CD4-positive, alpha-beta T cell (primary cell): ENCODE data around the gene TMC6. TPM values are rescaled to one million over a fixed set of nuclear protein-coding genes. Genes with fewer than 3 reads are reported as not detected.

ENCODE experiments used
- ATAC-seq: fragments of 200-7000 bp; cut with Tn5 transposase; one replicate; pipeline ENCODE4 v1.10.0; 2022; ENCODE audit warnings: mild to moderate bottlenecking; ENCODE audit not compliant: poor library complexity
- CTCF ChIA-PET: fragments of 350-600 bp; sonication (Branson Sonifier 250); formaldehyde crosslinking; loops from one replicate; lab custom pipeline; 2021; ENCODE audit warnings: antibody characterized with exemption, inconsistent platforms; lab: Charles Lee
- POLR2A ChIA-PET: fragments of 350-600 bp; sonication (Branson Sonifier 250); formaldehyde crosslinking; loops from one replicate; lab custom pipeline; 2021; ENCODE audit warnings: antibody characterized with exemption, inconsistent platforms; lab: Charles Lee
- DNase-seq, 14 experiments: peaks; one replicate each; pipeline ENCODE4 v3.0.0-alpha.2; 2013 to 2020; ENCODE audit warnings: mixed read lengths in 2 of 14
- H3K27ac ChIP-seq, 2 donors: one replicate each; pipeline versions ENCODE4 v1.5.1 to v1.7.0; 2013; ENCODE audit warnings: low read length in 2 of 2, low read depth in 1 of 2, mild to moderate bottlenecking in 1 of 2
- H3K27me3 ChIP-seq, 2 experiments: 1 replicate in 1 of 2; 2 replicates in 1 of 2; pipeline versions ENCODE4 v1.6.1 to v1.7.0; 2013; ENCODE audit warnings: low read length in 2 of 2, control low read depth in 1 of 2, mild to moderate bottlenecking in 1 of 2, moderate library complexity in 1 of 2; ENCODE audit not compliant: insufficient read depth in 2 of 2, control insufficient read depth in 1 of 2
- H3K36me3 ChIP-seq: one replicate; pipeline ENCODE4 v1.6.1; 2013; ENCODE audit warnings: low read length, control low read depth; ENCODE audit not compliant: insufficient read depth
- H3K4me1 ChIP-seq: one replicate; pipeline ENCODE4 v1.6.1; 2013; ENCODE audit warnings: low read length, control low read depth; ENCODE audit not compliant: insufficient read depth
- H3K4me3 ChIP-seq: one replicate; pipeline ENCODE4 v1.5.1; 2013; ENCODE audit warnings: mild to moderate bottlenecking, low read length, moderate library complexity
- H3K9me3 ChIP-seq, 2 experiments: 1 replicate in 1 of 2; 2 replicates in 1 of 2; pipeline versions ENCODE4 v1.6.1 to v1.7.0; 2013; ENCODE audit warnings: low read length in 2 of 2, mild to moderate bottlenecking in 2 of 2, control low read depth in 1 of 2, moderate library complexity in 1 of 2; ENCODE audit not compliant: control insufficient read depth in 1 of 2, insufficient read depth in 1 of 2
- H3K27ac Mint-ChIP-seq: one replicate; pipeline ENCODE4 v1.8.0; 2020; ENCODE audit warnings: mixed read lengths
- H3K27me3 Mint-ChIP-seq: one replicate; pipeline ENCODE4 v1.8.0; 2021; ENCODE audit warnings: mixed read lengths
- H3K36me3 Mint-ChIP-seq: one replicate; pipeline ENCODE4 v1.8.0; 2021; ENCODE audit warnings: low read depth, mixed read lengths
- H3K4me1 Mint-ChIP-seq: one replicate; pipeline ENCODE4 v1.8.0; 2021; ENCODE audit warnings: low read depth, mixed read lengths
- H3K4me3 Mint-ChIP-seq: one replicate; pipeline ENCODE4 v1.8.0; 2020; ENCODE audit warnings: mild to moderate bottlenecking, mixed read lengths
- H3K9me3 Mint-ChIP-seq: one replicate; pipeline ENCODE4 v1.8.0; 2020; ENCODE audit warnings: mixed read lengths
- intact Hi-C, 2 experiments: fragments of 100-400 bp; cut with DNase I in 1 of 2; cut with micrococcal nuclease in 1 of 2; formaldehyde crosslinking; loops; one replicate each; pipeline versions ENCODE4 v1.15.1 to v1.9.0; 2023 to 2025; cut with DNase I, micrococcal nuclease
- total RNA-seq, 174 experiments: library from RNA in 2 of 174; stranded (reverse) in 2 of 174; gene quantifications; one replicate each; pipeline ENCODE4 v1.2.3 and lab custom pipeline; 2021 to 2026
- TF ChIP-seq, protein P1 (sequence below): fragments of 200-600 bp; IDR thresholded peaks from one replicate; pipeline ENCODE4 v1.8.0; 2022; ENCODE audit warnings: antibody characterized with exemption, mild to moderate bottlenecking

TMC6 gene
- total RNA-seq, 2 experiments from 2014 or later = 645 to 659 TPM

DNA sequence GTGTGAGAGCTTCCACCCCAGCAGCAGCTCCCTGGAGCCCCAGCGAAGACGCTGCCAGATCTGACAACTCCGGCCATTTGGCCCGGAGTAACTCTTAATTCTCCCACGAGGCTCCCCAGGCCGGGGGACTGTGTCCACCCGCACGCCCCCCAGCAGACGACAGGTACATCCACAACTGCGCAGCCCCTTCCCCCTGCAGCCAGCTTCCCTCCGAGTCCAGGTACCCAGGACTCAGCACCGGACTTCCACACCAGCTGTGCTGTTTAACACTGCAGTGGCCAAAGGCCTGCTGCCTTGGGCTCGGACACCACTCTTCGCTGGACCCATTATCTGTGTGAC, 47.1 kb upstream of the TMC6 start:
- Histone ChIP-seq H3K36me3 (peaks cover 22% of the 10 kb centered on the region), H3K9me3 (no peaks in the 10 kb centered on the region), H3K27ac (no peak overlapping the region), H3K4me1 (peaks cover 62% of the 10 kb centered on the region), H3K27me3 (no peaks in the 10 kb centered on the region), H3K4me3 (no peak overlapping the region)
- Mint-ChIP-seq H3K27me3 (no peaks in the 10 kb centered on the region), H3K9me3 (no peaks in the 10 kb centered on the region), H3K36me3 (peaks cover 21% of the 10 kb centered on the region), H3K4me3 (no peak overlapping the region), H3K4me1 (peaks cover 50% of the 10 kb centered on the region), H3K27ac (no peak overlapping the region)
- CTCF ChIA-PET = interaction anchor here (1.1 to 4.2 kb wide), 3 partner anchors 12 to 91 kb away, joined by 5 to 49 read pairs (median 11); no protein-coding TSS in a partner anchor
- intact Hi-C loops = loop anchor here in 1 of 2 experiments (5.0 kb wide), 1 partner anchor 43 kb away; the partner anchor contains the start of gene TMC8
- TF ChIP-seq, protein P1, sequence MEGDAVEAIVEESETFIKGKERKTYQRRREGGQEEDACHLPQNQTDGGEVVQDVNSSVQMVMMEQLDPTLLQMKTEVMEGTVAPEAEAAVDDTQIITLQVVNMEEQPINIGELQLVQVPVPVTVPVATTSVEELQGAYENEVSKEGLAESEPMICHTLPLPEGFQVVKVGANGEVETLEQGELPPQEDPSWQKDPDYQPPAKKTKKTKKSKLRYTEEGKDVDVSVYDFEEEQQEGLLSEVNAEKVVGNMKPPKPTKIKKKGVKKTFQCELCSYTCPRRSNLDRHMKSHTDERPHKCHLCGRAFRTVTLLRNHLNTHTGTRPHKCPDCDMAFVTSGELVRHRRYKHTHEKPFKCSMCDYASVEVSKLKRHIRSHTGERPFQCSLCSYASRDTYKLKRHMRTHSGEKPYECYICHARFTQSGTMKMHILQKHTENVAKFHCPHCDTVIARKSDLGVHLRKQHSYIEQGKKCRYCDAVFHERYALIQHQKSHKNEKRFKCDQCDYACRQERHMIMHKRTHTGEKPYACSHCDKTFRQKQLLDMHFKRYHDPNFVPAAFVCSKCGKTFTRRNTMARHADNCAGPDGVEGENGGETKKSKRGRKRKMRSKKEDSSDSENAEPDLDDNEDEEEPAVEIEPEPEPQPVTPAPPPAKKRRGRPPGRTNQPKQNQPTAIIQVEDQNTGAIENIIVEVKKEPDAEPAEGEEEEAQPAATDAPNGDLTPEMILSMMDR = no peak
- DNase-seq (no peak), ATAC-seq (no peak)
- POLR2A ChIA-PET = interaction anchor here (0.9 to 3.5 kb wide), 5 partner anchors 36 to 62 kb away, joined by 3 to 32 read pairs (median 16); partner anchors contain the start of gene TMC8

DNA sequence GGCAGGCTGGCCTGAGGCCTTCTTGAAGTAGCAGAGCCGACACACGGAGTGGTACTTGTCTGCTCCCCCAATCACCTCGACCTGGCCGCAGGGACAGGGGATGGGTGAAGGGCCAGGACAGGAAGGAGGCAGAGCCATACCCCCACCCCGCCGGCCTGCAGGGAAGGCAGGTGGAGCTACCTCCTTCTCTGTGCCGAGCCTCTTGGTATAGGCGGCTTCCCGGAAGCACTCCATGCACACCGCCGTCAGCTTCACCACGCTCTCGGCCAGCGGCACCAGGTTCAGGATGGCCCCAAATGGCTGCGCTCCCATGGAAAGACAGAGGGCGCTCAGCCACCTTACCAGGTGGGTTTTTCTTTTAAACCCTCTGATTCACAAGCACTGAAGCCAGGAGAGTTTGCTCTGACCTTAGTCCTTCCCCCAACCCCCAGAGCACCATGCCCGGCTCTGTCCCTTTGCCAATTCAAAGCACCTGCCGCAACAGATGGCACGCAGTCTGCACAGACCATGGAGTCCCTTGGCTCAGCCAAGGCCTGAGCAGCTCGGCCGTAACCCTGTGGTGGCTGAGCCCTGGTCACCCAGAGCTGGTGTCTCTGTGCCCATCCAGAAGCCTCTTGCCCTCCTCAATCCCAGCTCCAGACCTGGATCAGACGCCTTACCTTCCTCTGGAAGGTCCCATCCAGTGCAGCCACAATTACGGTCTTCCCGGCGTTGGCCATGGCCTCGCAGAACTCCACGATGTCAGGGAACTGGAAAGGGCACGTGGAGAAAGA, 46.5 kb upstream of the TMC6 start:
- H3K27me3 ChIP-seq = no peaks in the 10 kb centered on the region
- no peak overlapping the region for H3K4me3 ChIP-seq
- no peak overlapping the region for H3K27ac ChIP-seq
- H3K27me3 Mint-ChIP-seq = no peaks in the 10 kb centered on the region
- peaks cover 21% of the 10 kb centered on the region for H3K36me3 Mint-ChIP-seq
- ATAC-seq (no peak), DNase-seq (no peak)
- no peaks in the 10 kb centered on the region for H3K9me3 ChIP-seq
- no peak overlapping the region for H3K27ac Mint-ChIP-seq
- H3K4me1 Mint-ChIP-seq = peaks cover 56% of the 10 kb centered on the region
- peaks cover 22% of the 10 kb centered on the region for H3K36me3 ChIP-seq
- H3K9me3 Mint-ChIP-seq = no peaks in the 10 kb centered on the region
- intact Hi-C loops = loop anchor here (5.0 kb wide), 2 partner anchors 43 to 218 kb away; partner anchors contain the start of genes TMC8 (in 1 of the 2) and TNRC6C (in 1 of the 2)
- TF ChIP-seq, protein P1 = no peak
- ChIA-PET CTCF (interaction anchor here (1.5 to 4.2 kb wide), 3 partner anchors 38 to 90 kb away, joined by 4 to 49 read pairs (median 11); no protein-coding TSS in a partner anchor), POLR2A (interaction anchor here (0.9 to 3.6 kb wide), 7 partner anchors 31 to 61 kb away, joined by 3 to 32 read pairs (median 13); partner anchors contain the start of gene TMC8)
- H3K4me3 Mint-ChIP-seq = no peak overlapping the region
- H3K4me1 ChIP-seq = peaks cover 68% of the 10 kb centered on the region

DNA sequence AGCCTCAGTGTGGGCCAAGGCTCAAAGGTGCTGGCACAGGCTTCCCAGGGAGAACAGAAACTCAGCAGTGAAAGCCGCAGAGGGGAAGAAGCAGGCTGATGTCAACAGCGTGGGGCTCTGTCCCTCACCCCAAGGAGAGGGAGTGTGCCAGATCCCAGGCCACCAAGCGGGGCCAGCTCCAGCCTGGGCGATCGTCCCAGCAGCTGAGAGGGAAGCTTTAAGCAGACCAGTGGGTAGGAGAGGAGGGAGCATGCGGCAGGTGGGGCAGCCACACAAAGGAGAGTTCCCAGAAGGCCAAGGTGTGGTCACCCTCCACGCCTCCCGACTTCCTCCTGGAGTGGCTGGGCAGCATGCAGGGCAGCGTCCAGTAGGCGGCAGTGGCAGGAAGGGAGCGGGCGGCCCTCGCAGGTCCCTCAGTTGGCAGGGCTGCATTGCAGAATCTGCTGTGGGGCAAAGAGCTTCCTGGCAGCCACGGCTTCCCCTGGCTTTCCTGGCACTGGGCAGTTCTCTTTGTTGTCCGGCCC, 45.9 kb upstream of the TMC6 start:
- ChIA-PET POLR2A (interaction anchor here (1.2 to 3.6 kb wide), 4 partner anchors 30 to 44 kb away, joined by 3 to 32 read pairs (median 13); partner anchors contain the start of gene TMC8), CTCF (interaction anchor here (1.3 to 4.2 kb wide), 3 partner anchors 9 to 62 kb away, joined by 3 to 49 read pairs (median 4); no protein-coding TSS in a partner anchor)
- peak in 2 of 14 experiments; percentile 49 to 50 for DNase-seq
- TF ChIP-seq, protein P1 = no peak
- intact Hi-C loops = loop anchor here in 1 of 2 experiments (5.0 kb wide), 1 partner anchor 217 kb away; the partner anchor contains the start of gene TNRC6C
- H3K9me3 Mint-ChIP-seq = no peaks in the 10 kb centered on the region
- peak overlapping the region; percentile 88 for H3K27ac Mint-ChIP-seq
- peaks cover 74% of the 10 kb centered on the region for H3K4me1 ChIP-seq
- peaks cover 62% of the 10 kb centered on the region for H3K4me1 Mint-ChIP-seq
- peaks cover 21% of the 10 kb centered on the region for H3K36me3 Mint-ChIP-seq
- H3K36me3 ChIP-seq = peaks cover 22% of the 10 kb centered on the region
- no peaks in the 10 kb centered on the region for H3K9me3 ChIP-seq
- H3K4me3 Mint-ChIP-seq = no peak overlapping the region
- no peaks in the 10 kb centered on the region for H3K27me3 Mint-ChIP-seq
- no peak for ATAC-seq
- peak overlapping the region in 1 of 2 donors; percentile 32 for H3K27ac ChIP-seq
- no peaks in the 10 kb centered on the region for H3K27me3 ChIP-seq
- no peak overlapping the region for H3K4me3 ChIP-seq
